NCI-H1436 (cell line): ENCODE measurements around the gene PITPNM1.
A peak's percentile ranks its signal among the peaks of the same experiment; 100 is the strongest.
"Not testable (repeated sequence)": the region's sequence is repeated elsewhere in the genome, so short reads cannot be mapped to it uniquely, and the experiment has no call there.

Source experiments
- DNase-seq: peaks from one replicate; lab custom pipeline; 2025; lab: John Stamatoyannopoulos, UW

The PITPNM1 gene

DNA sequence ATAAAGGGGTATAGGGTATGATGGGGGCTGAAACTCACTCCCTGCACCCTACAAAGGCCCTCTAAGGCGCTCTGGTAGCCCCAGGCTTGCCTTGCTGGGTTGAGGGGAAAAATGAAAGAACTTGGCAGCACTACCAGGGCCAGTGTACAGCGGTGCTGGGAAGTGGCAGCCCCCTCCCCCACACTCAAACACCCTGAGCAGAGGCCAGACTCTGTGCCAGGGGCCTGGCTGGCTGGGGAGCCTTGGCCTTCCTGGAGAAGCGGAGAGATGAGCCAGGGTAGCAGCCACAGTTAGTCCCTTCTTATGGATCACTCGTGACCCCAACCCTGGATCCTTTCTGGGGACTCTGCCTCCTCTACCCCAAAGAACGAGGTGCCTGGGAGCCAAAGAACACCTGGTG, 38.8 kb downstream of the PITPNM1 start:
- no peak for DNase-seq

GRCh38 chr11:67465530-67465929, 39.6 kb downstream of the PITPNM1 start:
- DNase-seq, result not testable (repeated sequence)

DNA sequence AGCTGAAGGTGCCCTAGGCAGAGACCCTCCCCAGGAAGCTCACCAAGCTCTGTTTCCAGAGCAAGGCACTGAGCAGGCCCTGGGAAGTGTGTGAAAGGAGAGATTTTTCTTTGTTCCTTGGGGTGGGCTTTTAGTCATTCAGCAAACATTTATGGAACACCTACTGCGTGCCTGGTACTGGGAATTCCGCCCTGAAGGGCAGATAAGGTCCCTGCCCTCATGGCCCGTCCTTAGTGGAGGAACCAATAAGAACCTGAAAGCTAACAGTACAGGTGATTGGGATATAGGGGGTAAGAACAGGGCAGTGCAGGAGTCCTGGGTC, 40.0 kb downstream of the PITPNM1 start:
- no peak for DNase-seq

- peak; percentile 89 for DNase-seq
Measured at GRCh38 chr11:67464411-67465188, 40.6 kb downstream of the PITPNM1 start.

DNA sequence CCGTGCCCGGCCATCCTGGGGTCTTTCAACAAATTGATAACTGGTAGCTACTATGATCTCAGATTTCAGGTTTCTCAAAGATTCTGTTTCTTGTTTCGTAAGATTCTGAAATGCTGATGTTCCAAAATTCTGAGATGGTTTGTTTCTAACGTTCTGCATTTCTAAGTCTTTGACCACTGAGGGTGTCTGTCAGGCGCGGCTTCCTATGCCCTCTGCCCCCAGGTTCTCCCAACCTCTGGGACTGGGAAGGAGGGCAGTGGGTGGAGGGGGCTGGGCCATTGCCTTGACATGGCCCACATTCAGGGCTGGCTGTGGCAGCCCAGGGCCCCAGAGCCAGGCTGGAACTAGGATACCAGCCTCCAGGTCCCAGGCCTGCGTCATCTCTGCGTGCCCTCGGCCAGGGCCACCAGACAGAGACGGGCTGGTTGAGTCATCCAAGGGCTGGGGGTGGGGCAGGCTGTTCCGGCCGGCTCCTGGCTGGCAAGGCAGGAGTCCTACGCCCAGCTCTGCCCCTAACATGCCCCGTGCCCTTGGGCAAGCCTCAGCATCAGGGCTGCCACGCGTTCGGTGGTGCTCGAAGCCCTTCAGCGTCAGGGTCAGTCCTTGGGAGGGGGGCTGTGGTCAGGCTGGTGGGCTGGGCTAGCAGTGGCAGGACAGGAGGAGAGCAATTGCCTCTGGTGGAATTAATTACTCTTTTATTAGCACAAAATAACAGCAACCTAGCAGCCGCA, 41.3 kb downstream of the PITPNM1 start:
- DNase-seq, result no peak

DNA sequence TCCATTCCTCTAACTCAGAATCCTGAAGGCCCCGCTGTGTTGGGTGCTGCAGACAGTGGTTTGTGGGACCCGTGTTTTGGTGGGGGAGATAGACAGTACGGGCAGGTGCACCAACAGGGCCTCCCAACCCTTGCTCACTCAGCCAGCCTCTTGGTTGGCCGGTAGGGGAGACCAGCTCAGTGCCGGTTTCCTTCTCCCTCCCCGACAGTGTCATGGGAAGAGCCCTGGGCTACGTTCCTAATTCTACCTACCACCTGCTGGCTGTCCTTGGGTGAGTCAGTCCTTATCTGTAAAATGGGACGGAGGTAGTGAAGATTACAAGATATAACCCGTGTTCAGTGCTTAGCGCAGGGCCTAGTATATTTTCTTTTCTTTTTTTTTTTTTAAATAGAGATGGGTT, 42.0 kb downstream of the PITPNM1 start:
- DNase-seq, result no peak

GRCh38 chr11:67458266-67458665, 46.9 kb downstream of the PITPNM1 start:
- DNase-seq, result no peak

- no peak for DNase-seq
Measured at GRCh38 chr11:67457453-67457852, 47.7 kb downstream of the PITPNM1 start.

DNA sequence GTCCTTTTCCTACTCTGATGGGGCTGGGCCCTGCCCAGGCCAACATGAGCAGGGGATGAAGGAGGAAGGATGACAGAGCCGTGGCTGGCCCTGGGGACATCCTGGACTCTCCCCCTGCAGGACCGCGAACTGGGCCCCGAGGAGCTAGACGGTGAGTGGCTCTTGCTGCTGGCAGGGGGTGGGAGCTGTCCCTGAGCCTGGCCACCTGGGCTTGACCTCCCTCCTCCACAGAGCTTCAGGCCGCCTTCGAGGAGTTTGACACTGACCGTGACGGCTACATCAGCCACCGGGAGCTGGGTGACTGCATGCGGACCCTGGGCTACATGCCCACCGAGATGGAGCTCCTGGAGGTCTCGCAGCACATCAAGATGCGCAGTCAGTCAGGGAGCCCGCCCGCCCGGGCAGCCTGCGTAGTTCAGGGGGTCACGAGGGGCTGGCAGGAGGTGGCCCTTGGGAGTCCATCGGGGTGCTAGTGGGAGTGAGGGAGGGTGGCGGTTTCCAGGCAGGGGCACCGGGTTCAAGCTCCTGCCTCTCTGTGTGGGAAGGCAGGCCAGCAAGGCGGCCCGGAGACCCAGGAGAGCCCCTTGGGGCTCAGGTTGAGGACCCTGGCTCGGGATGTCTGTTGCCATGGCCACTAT, 49.0 kb downstream of the PITPNM1 start:
- no peak for DNase-seq

GRCh38 chr11:67455054-67455453, 50.1 kb downstream of the PITPNM1 start, which contains the start of gene CABP4:
CABP4 (plus strand) TSS chr11:67455354; CDS start chr11:67455424, 70 bp downstream.
- DNase-seq, result no peak

- DNase-seq, result no peak
Measured at GRCh38 chr11:67453816-67454732, 51.1 kb downstream of the PITPNM1 start.

DNA sequence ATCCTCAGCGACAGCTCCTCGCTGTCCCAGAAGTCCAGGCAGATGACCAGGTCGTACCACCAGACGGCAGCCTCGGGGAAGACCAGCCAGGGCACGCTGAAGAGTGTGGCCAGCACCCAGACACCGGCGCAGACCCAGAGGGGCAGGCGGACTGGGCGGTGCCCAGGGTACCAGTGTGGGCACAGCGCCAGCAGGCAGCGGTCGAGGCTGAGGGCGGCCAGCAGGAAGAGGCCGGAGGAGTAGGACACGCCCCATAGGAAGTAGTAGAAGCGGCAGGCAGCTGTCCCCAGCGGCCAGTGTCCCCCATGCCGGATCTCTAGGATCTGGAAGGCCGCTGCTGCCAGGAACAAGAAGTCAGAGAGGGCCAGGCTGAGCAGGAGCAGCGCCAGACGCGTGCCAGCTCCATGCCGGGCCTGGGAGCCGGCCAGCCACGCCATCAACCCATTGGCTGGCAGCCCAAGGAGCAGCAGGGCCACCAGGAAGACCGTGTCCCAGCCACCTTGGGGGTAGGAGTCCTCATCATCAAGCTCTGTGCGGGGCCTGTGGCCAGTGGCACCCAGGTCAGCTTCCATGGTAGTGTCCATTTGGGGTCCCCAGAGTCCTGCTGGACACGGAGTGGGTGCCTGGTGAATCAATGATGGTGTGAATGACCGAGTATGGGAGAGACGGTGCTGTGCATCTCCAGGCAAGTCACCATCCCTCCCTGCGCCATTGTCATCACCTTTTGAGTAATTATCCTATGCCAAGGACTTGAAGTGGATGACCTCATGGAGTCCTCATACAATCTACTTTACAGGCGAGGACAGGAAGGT, 52.8 kb downstream of the PITPNM1 start, which contains the start of gene GPR152:
TSS of gene GPR152 (minus strand) at position 589 of the 812 bp plus-strand sequence. CDS start at position 584, 5 bp downstream.
- DNase-seq, result no peak

DNA sequence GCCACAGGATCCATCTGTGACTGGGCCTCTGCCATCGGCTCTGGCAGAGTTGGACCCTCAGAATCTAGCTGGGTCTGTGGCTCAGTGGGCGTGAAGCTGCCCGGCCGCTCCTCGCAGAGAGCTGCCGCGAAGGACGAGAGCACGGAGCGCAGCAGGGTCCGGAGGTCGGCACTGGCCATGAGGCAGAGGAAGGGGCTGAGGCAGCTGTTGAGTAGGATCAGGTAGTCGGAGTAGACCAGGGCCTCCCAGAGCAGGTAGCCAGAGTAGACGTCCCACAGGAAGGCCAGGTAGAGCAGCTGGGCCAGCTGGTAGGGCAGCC, 53.5 kb downstream of the PITPNM1 start:
- no peak for DNase-seq

- DNase-seq, result no peak
Measured at GRCh38 chr11:67450796-67451657, 54.1 kb downstream of the PITPNM1 start.

GRCh38 chr11:67449116-67449844, 55.9 kb downstream of the PITPNM1 start:
- peak; percentile 24 for DNase-seq

DNA sequence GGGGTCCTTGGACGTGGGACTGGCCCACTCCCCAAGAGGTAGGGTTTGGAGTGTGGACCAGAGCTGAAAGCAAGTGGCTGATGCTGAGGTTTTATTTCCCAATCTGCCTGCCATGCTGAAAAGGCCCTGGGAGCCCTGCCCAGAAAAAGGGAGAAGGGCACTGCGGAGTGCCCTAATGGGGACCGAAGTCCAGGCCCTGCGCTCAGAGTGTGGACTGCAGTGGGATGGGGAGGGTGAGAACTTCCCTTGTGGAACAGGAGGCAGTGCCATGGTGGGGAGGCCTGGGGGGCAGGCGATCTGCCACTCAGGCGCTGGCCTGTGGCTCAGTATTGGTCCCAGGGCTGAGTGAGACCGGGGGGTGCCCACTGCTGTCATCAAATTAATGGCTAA, 56.9 kb downstream of the PITPNM1 start:
- no peak for DNase-seq

- DNase-seq, result no peak
Measured at GRCh38 chr11:67445515-67445914, 59.6 kb downstream of the PITPNM1 start.

DNA sequence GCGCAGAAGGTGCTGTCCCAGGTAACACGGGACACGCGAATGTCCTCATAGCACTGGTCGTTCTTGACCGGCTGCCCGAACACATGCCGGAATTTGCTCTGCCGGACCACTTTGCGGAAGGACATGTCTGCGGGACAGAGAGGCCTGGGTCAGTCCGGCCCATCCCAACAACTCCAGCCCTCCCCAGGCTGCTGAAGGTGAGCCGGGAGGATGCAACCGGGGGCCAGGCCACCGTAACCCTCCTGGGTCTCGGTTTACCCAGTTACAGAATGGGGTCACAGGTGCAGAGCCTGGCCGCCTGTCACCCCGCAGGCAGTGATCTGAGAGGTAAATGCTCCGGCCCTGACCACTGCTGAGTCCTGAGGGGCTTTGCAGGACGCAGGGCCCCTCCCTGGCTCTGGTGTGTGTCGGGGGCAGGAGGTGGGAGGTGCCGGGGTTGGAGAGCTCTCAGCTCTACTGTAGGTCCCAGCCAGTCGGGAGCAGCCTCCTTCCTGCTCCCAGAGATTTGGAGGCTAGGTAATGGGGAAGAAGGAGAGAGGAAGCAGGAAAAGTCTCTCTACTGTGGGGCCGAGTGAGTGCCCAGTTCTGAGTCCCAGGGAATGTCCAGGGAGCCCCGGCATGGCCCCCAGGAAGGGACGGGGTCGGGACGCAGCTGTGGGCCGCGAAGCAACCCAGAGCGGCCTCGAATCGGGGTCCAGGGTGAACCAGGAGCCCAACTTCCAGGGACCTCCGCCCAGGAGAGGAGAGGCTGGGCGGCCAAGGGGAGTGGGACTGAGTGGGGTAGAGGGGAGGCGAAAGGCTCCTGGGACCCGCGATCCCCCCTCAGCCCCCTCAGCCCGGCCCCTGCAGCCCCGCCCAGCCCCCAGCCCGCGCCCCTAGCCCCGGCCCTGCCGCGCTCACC, 62.4 kb downstream of the PITPNM1 start:
- no peak for DNase-seq
